ENCODE data around the gene ATRIP.

The ATRIP gene

GRCh38 chr3:48428572-48429316, 17.8 kb upstream of the ATRIP start:
- H3K79me2 ChIP-seq (ENCODE audit: control insufficient read depth, low read length) = no peaks in the 10 kb centered on the region

GRCh38 chr3:48429317-48429959, 17.1 kb upstream of the ATRIP start:
- Histone ChIP-seq H3K4me3 (ENCODE audit: low read length) (peak overlapping the region; percentile 77), H3K9me2 (replicated peaks; ENCODE audit: control insufficient read depth, low read length) (no peaks in the 10 kb centered on the region), H3F3A (ENCODE audit: control insufficient read depth, insufficient read depth) (no peaks in the 10 kb centered on the region), H3K36me3 (ENCODE audit: control insufficient read depth, low read length) (peaks cover 33% of the 10 kb centered on the region), H3K27me3 (ENCODE audit: control insufficient read depth, low read length) (peaks cover 16% of the 10 kb centered on the region), H3K79me2 (ENCODE audit: control insufficient read depth, low read length) (no peaks in the 10 kb centered on the region), H3K4me2 (ENCODE audit: low read length) (peak overlapping the region; percentile 92), H4K20me1 (ENCODE audit: control insufficient read depth, insufficient read depth, low read depth, low read length) (no peaks in the 10 kb centered on the region), H3K27ac (ENCODE audit: low read depth, low read length) (no peak overlapping the region), H3K4me1 (ENCODE audit: control insufficient read depth, low read length) (peaks cover 9% of the 10 kb centered on the region), H3K9me3 (ENCODE audit: control insufficient read depth, insufficient read depth, low read length) (no peaks in the 10 kb centered on the region)
- no peak for TF ChIP-seq EZH2phosphoT487 (IDR thresholded peaks at IDR 0.05; ENCODE audit: borderline replicate concordance, low read length)
- TF ChIP-seq, protein P1, sequence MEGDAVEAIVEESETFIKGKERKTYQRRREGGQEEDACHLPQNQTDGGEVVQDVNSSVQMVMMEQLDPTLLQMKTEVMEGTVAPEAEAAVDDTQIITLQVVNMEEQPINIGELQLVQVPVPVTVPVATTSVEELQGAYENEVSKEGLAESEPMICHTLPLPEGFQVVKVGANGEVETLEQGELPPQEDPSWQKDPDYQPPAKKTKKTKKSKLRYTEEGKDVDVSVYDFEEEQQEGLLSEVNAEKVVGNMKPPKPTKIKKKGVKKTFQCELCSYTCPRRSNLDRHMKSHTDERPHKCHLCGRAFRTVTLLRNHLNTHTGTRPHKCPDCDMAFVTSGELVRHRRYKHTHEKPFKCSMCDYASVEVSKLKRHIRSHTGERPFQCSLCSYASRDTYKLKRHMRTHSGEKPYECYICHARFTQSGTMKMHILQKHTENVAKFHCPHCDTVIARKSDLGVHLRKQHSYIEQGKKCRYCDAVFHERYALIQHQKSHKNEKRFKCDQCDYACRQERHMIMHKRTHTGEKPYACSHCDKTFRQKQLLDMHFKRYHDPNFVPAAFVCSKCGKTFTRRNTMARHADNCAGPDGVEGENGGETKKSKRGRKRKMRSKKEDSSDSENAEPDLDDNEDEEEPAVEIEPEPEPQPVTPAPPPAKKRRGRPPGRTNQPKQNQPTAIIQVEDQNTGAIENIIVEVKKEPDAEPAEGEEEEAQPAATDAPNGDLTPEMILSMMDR (IDR thresholded peaks at IDR 0.05; ENCODE audit: low read depth, low read length, poor library complexity, severe bottlenecking) = no peak

More at GRCh38 chr3:48428572-48429316, 17.8 kb upstream of the ATRIP start:
- peaks cover 16% of the 10 kb centered on the region for H3K27me3 ChIP-seq (ENCODE audit: control insufficient read depth, low read length)
- H3F3A ChIP-seq (ENCODE audit: control insufficient read depth, insufficient read depth) = no peaks in the 10 kb centered on the region
- no peak overlapping the region for H3K27ac ChIP-seq (ENCODE audit: low read depth, low read length)
- peak; percentile 96; the same call in 1 of the 2 replicates for TF ChIP-seq EZH2phosphoT487 (IDR thresholded peaks at IDR 0.05; ENCODE audit: borderline replicate concordance, low read length)
- TF ChIP-seq, protein P1 (IDR thresholded peaks at IDR 0.05; ENCODE audit: low read depth, low read length, poor library complexity, severe bottlenecking) = no peak
- no peaks in the 10 kb centered on the region for H3K9me2 ChIP-seq (replicated peaks; ENCODE audit: control insufficient read depth, low read length)
- no peaks in the 10 kb centered on the region for H3K9me3 ChIP-seq (ENCODE audit: control insufficient read depth, insufficient read depth, low read length)
- H3K4me1 ChIP-seq (ENCODE audit: control insufficient read depth, low read length) = peaks cover 9% of the 10 kb centered on the region
- no peaks in the 10 kb centered on the region for H4K20me1 ChIP-seq (ENCODE audit: control insufficient read depth, insufficient read depth, low read depth, low read length)
- peaks cover 27% of the 10 kb centered on the region for H3K36me3 ChIP-seq (ENCODE audit: control insufficient read depth, low read length)
- peak overlapping the region; percentile 77 for H3K4me3 ChIP-seq (ENCODE audit: low read length)
- H3K4me2 ChIP-seq (ENCODE audit: low read length) = peak overlapping the region; percentile 92

- Histone ChIP-seq H3K79me2 (ENCODE audit: control insufficient read depth, low read length) (peaks cover 5% of the 10 kb centered on the region), H3K36me3 (ENCODE audit: control insufficient read depth, low read length) (peaks cover 37% of the 10 kb centered on the region), H3K4me1 (ENCODE audit: control insufficient read depth, low read length) (peaks cover 9% of the 10 kb centered on the region)
These were observed 16.4 kb upstream of the ATRIP start, which contains the start of gene PLXNB1 for GRCh38 chr3:48429960-48430707. Gene PLXNB1 (minus strand): TSS chr3:48430086. CDS start chr3:48424611, 5,475 bp downstream.

More at GRCh38 chr3:48429960-48430707, 16.4 kb upstream of the ATRIP start, which contains the start of gene PLXNB1:
- Histone ChIP-seq H3K27ac (ENCODE audit: low read depth, low read length) (no peak within 1 kb of the TSS), H3F3A (ENCODE audit: control insufficient read depth, insufficient read depth) (no peaks in the 10 kb centered on the region), H3K4me2 (ENCODE audit: low read length) (peak within 1 kb of the TSS; percentile 92), H3K9me3 (ENCODE audit: control insufficient read depth, insufficient read depth, low read length) (no peaks in the 10 kb centered on the region), H4K20me1 (ENCODE audit: control insufficient read depth, insufficient read depth, low read depth, low read length) (no peaks in the 10 kb centered on the region), H3K9me2 (replicated peaks; ENCODE audit: control insufficient read depth, low read length) (no peaks in the 10 kb centered on the region), H3K4me3 (ENCODE audit: low read length) (peak within 1 kb of the TSS; percentile 77), H3K27me3 (ENCODE audit: control insufficient read depth, low read length) (peaks cover 16% of the 10 kb centered on the region)
- TF ChIP-seq, protein P1 (IDR thresholded peaks at IDR 0.05; ENCODE audit: low read depth, low read length, poor library complexity, severe bottlenecking) = no peak
- TF ChIP-seq EZH2phosphoT487 (IDR thresholded peaks at IDR 0.05; ENCODE audit: borderline replicate concordance, low read length) = no peak
